Central memory CD4-positive, alpha-beta T cell (primary cell): Measurements from ENCODE around the gene FANCF.

Source experiments
- DNase-seq: peaks from one replicate; pipeline ENCODE4 v3.0.0; 2022

FANCF gene

GRCh38 chr11:22624742-22625447 is 728 bp downstream of the FANCF start:
- DNase-seq, result peak; percentile 64

GRCh38 chr11:22617868-22618267 is 7.8 kb downstream of the FANCF start:
- no peak for DNase-seq

- DNase-seq, result no peak
These were observed 21.7 kb downstream of the FANCF start for GRCh38 chr11:22603933-22604332.

- DNase-seq, result no peak
These were observed 23.1 kb downstream of the FANCF start for GRCh38 chr11:22602504-22602903.

GRCh38 chr11:22599458-22599857 is 26.2 kb downstream of the FANCF start:
- DNase-seq, result no peak

- no peak for DNase-seq
These were observed 28.6 kb downstream of the FANCF start for GRCh38 chr11:22597062-22597461.

GRCh38 chr11:22584976-22585375 is 40.6 kb downstream of the FANCF start:
- DNase-seq, result no peak

- DNase-seq, result no peak
These were observed 41.6 kb downstream of the FANCF start for GRCh38 chr11:22583963-22584492.

- DNase-seq, result no peak
These were observed 43.5 kb downstream of the FANCF start for GRCh38 chr11:22582151-22582410.

GRCh38 chr11:22581354-22582150 is 44.1 kb downstream of the FANCF start:
- no peak for DNase-seq

GRCh38 chr11:22577854-22578253 is 47.8 kb downstream of the FANCF start:
- DNase-seq, result no peak
